OCI-LY1 (cell line): ENCODE results near the gene ZNF319.

Experiments
- CTCF ChIP-seq: fragments of 200-600 bp; sonication (generic), shearing (Covaris generic); IDR thresholded peaks from 2 replicates; pipeline ENCODE4 v1.5.1; 2017; ENCODE audit warnings: mild to moderate bottlenecking, antibody characterized with exemption, low read length, moderate library complexity, mixed read lengths
- EZH2 ChIP-seq: fragments of 200-600 bp; sonication (generic), shearing (Covaris generic); IDR thresholded peaks from 2 replicates; pipeline ENCODE4 v1.8.0; 2017; ENCODE audit warnings: borderline replicate concordance, mixed run types, mild to moderate bottlenecking, antibody characterized with exemption, low read length, moderate library complexity, mixed read lengths

GRCh38 chr16:58044266-58045019, 44.0 kb upstream of the ZNF319 start:
- no peak for TF ChIP-seq CTCF
- no peak for TF ChIP-seq EZH2
